Osteoblast (primary cell): ENCODE measurements around the gene ESR1. TPM values are rescaled to one million over a fixed set of nuclear protein-coding genes. Genes with fewer than 3 reads are reported as not detected.
A peak's percentile ranks its signal among the peaks of the same experiment; 100 is the strongest.

Source experiments
- DNase-seq: peaks from one replicate; pipeline ENCODE4 v3.0.0; 2011; ENCODE audit warnings: low spot score, mixed read lengths; ENCODE audit not compliant: insufficient read length; ENCODE audit errors: missing footprints
- H2AFZ ChIP-seq: 2 replicates; pipeline ENCODE4 v1.6.0; 2011; ENCODE audit warnings: mild to moderate bottlenecking, low read length
- H3K27ac ChIP-seq: 2 replicates; pipeline ENCODE4 v1.5.1; 2011; ENCODE audit warnings: mild to moderate bottlenecking, low read depth, low read length, moderate library complexity
- H3K27me3 ChIP-seq: 2 replicates; pipeline ENCODE4 v1.6.0; 2012; ENCODE audit warnings: mild to moderate bottlenecking, control low read depth, inconsistent platforms, low read length, moderate library complexity; ENCODE audit not compliant: insufficient read depth
- H3K36me3 ChIP-seq: 2 replicates; pipeline ENCODE4 v1.5.1; 2011; ENCODE audit warnings: mild to moderate bottlenecking, low read length, control low read depth, moderate library complexity; ENCODE audit not compliant: insufficient read depth
- H3K4me1 ChIP-seq: 2 replicates; pipeline ENCODE4 v1.5.1; 2011; ENCODE audit warnings: mild to moderate bottlenecking, low read length, control low read depth, moderate library complexity; ENCODE audit not compliant: insufficient read depth
- H3K4me2 ChIP-seq: 2 replicates; pipeline ENCODE4 v1.6.0; 2011; ENCODE audit warnings: mild to moderate bottlenecking, low read length; ENCODE audit not compliant: insufficient read depth
- H3K4me3 ChIP-seq: fragments of 200-600 bp; sonication (generic); 3 replicates; pipeline ENCODE4 v1.5.1; 2012; ENCODE audit warnings: mild to moderate bottlenecking, low read length, inconsistent platforms; ENCODE audit not compliant: insufficient read depth
- H3K79me2 ChIP-seq: 2 replicates; pipeline ENCODE4 v1.6.0; 2012; ENCODE audit warnings: mild to moderate bottlenecking, low read length, control low read depth, inconsistent platforms; ENCODE audit not compliant: insufficient read depth
- H3K9me3 ChIP-seq: 2 replicates; pipeline ENCODE4 v1.5.1; 2011; ENCODE audit warnings: low read depth, low read length, control low read depth
- H4K20me1 ChIP-seq: 2 replicates; pipeline ENCODE4 v1.6.0; 2012; ENCODE audit warnings: mild to moderate bottlenecking, low read length, control low read depth; ENCODE audit not compliant: insufficient read depth
- CTCF ChIP-seq: IDR thresholded peaks from 2 replicates; pipeline ENCODE4 v1.5.1; 2011; ENCODE audit warnings: mild to moderate bottlenecking, low read depth, low read length, moderate library complexity; ENCODE audit errors: extremely low read depth
- total RNA-seq: library from RNA; depleted of rRNA; stranded (reverse); fragments of >200 nt; gene quantifications from 2 replicates; pipeline ENCODE4 v1.2.3, GENCODE V29; 2012

ESR1 gene
- total RNA-seq, 1 donor, result 3.3 TPM

GRCh38 chr6:151916680-151917164 is 109.2 kb downstream of the ESR1 start:
- no peak for TF ChIP-seq CTCF
- H2AFZ ChIP-seq, result no peak overlapping the region
- peak overlapping the region; percentile 52 for H3K4me2 ChIP-seq
- H3K27ac ChIP-seq, result peak overlapping the region; percentile 64
- peaks cover 23% of the 10 kb centered on the region for H3K4me1 ChIP-seq
- no peak overlapping the region for H3K4me3 ChIP-seq
- no peaks in the 10 kb centered on the region for H3K36me3 ChIP-seq
- no peaks in the 10 kb centered on the region for H3K27me3 ChIP-seq
- DNase-seq, result no peak
- no peaks in the 10 kb centered on the region for H3K79me2 ChIP-seq
- H4K20me1 ChIP-seq, result no peaks in the 10 kb centered on the region
- H3K9me3 ChIP-seq, result no peaks in the 10 kb centered on the region

- Histone ChIP-seq H3K9me3 (no peaks in the 10 kb centered on the region), H3K27ac (peak overlapping the region; percentile 64), H2AFZ (peak overlapping the region; percentile 27), H3K4me3 (no peak overlapping the region), H3K79me2 (no peaks in the 10 kb centered on the region), H3K27me3 (no peaks in the 10 kb centered on the region), H3K36me3 (no peaks in the 10 kb centered on the region), H3K4me1 (peaks cover 23% of the 10 kb centered on the region), H4K20me1 (no peaks in the 10 kb centered on the region), H3K4me2 (peak overlapping the region; percentile 52)
- DNase-seq, result no peak
- no peak for TF ChIP-seq CTCF
These were observed 110.2 kb downstream of the ESR1 start for GRCh38 chr6:151917531-151918329.

GRCh38 chr6:151940307-151940706 is 132.8 kb downstream of the ESR1 start:
- Histone ChIP-seq H3K4me2 (no peak overlapping the region), H3K27ac (no peak overlapping the region), H4K20me1 (no peaks in the 10 kb centered on the region), H2AFZ (no peak overlapping the region), H3K36me3 (no peaks in the 10 kb centered on the region), H3K4me1 (no peaks in the 10 kb centered on the region), H3K4me3 (no peak overlapping the region), H3K9me3 (no peaks in the 10 kb centered on the region), H3K79me2 (no peaks in the 10 kb centered on the region), H3K27me3 (no peaks in the 10 kb centered on the region)
- no peak for TF ChIP-seq CTCF
- no peak for DNase-seq

- no peak overlapping the region for H3K4me3 ChIP-seq
- TF ChIP-seq CTCF, result no peak
- H3K27me3 ChIP-seq, result no peaks in the 10 kb centered on the region
- DNase-seq, result no peak
- H3K27ac ChIP-seq, result no peak overlapping the region
- H3K9me3 ChIP-seq, result no peaks in the 10 kb centered on the region
- no peaks in the 10 kb centered on the region for H3K4me1 ChIP-seq
- no peaks in the 10 kb centered on the region for H4K20me1 ChIP-seq
- no peaks in the 10 kb centered on the region for H3K36me3 ChIP-seq
- peak overlapping the region; percentile 64 for H2AFZ ChIP-seq
- H3K4me2 ChIP-seq, result no peak overlapping the region
- no peaks in the 10 kb centered on the region for H3K79me2 ChIP-seq
These were observed 140.7 kb downstream of the ESR1 start for GRCh38 chr6:151948002-151948743.
